Measurements from ENCODE around the gene EDDM3A.
"Not testable (repeated sequence)": the region's sequence is repeated elsewhere in the genome, so short reads cannot be mapped to it uniquely, and the experiment has no call there.

EDDM3A gene

GRCh38 chr14:20745571-20746358 is at the start of gene EDDM3A:
Gene EDDM3A, plus strand, starts transcription at chr14:20745887. Its CDS starts 1,694 bp downstream, at chr14:20747581.
- no peak for DNase-seq

GRCh38 chr14:20696764-20697163 is 48.9 kb upstream of the EDDM3A start:
- no peak for DNase-seq

GRCh38 chr14:20697273-20698017 is 48.2 kb upstream of the EDDM3A start:
- DNase-seq, result peak; percentile 80

- no peak for DNase-seq
Observed at GRCh38 chr14:20698018-20698329, 47.7 kb upstream of the EDDM3A start.

GRCh38 chr14:20698934-20699333 is 46.8 kb upstream of the EDDM3A start:
- DNase-seq, result no peak

GRCh38 chr14:20699931-20700330 is 45.8 kb upstream of the EDDM3A start:
- no peak for DNase-seq

GRCh38 chr14:20700965-20701364 is 44.7 kb upstream of the EDDM3A start:
- DNase-seq, result not testable (repeated sequence)

GRCh38 chr14:20706657-20707355 is 38.9 kb upstream of the EDDM3A start:
- no peak for DNase-seq

- DNase-seq, result no peak
Observed at GRCh38 chr14:20707622-20708021, 38.1 kb upstream of the EDDM3A start.

- DNase-seq, result no peak
Observed at GRCh38 chr14:20711261-20711660, 34.4 kb upstream of the EDDM3A start.

GRCh38 chr14:20711685-20712084 is 34.0 kb upstream of the EDDM3A start:
- DNase-seq, result no peak

GRCh38 chr14:20712904-20713303 is 32.8 kb upstream of the EDDM3A start:
- no peak for DNase-seq

GRCh38 chr14:20714593-20715250 is 31.0 kb upstream of the EDDM3A start:
- DNase-seq, result no peak

GRCh38 chr14:20719777-20720176 is 25.9 kb upstream of the EDDM3A start:
- DNase-seq, result no peak

- peak; percentile 21 for DNase-seq
Observed at GRCh38 chr14:20720741-20721140, 24.9 kb upstream of the EDDM3A start.

GRCh38 chr14:20722016-20722415 is 23.7 kb upstream of the EDDM3A start:
- DNase-seq, result no peak

GRCh38 chr14:20723488-20723887 is 22.2 kb upstream of the EDDM3A start:
- DNase-seq, result no peak

- not testable (repeated sequence) for DNase-seq
Observed at GRCh38 chr14:20726121-20726520, 19.6 kb upstream of the EDDM3A start.

GRCh38 chr14:20726531-20726930 is 19.2 kb upstream of the EDDM3A start:
- DNase-seq, result no peak

- no peak for DNase-seq
Observed at GRCh38 chr14:20730891-20731290, 14.8 kb upstream of the EDDM3A start.

- DNase-seq, result no peak
Observed at GRCh38 chr14:20732477-20732876, 13.2 kb upstream of the EDDM3A start.

GRCh38 chr14:20732979-20733635 is 12.6 kb upstream of the EDDM3A start:
- no peak for DNase-seq
